ENCODE results near the gene LYPD5. TPM values are rescaled to one million over a fixed set of nuclear protein-coding genes. Genes with fewer than 3 reads are reported as not detected.

Gene LYPD5
- total RNA-seq, 1 experiment from 2014 or later, result 0.24 TPM

DNA sequence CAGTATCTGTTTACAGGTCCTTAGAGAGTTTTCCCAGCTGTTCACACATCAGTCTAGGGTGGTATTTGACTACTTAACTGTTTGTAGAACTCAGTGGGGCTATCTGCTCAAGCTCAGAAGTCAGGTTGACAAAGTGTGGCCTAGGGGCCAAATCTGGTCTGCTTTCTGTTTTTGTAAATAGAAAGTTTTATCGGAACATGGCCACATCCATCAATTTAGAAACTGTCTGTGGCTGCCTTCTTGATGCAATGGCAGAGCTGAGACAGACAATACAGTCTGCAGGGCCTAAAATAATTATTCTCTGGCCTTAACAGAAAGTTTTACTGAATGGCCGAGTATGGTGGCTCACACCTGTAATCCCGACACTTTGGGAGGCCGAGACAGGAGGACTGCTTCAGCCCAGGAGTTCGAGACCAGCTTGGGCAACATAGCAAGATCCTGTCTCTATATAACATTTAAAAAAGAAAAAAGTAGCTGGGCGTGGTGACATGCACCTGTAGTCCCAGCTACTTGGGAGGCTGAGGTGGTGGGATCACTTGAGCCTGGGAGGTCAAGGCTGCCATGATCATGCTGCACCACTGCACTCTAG lies 49.9 kb downstream of the LYPD5 start:
- no peak for DNase-seq (ENCODE audit: low read depth)

DNA sequence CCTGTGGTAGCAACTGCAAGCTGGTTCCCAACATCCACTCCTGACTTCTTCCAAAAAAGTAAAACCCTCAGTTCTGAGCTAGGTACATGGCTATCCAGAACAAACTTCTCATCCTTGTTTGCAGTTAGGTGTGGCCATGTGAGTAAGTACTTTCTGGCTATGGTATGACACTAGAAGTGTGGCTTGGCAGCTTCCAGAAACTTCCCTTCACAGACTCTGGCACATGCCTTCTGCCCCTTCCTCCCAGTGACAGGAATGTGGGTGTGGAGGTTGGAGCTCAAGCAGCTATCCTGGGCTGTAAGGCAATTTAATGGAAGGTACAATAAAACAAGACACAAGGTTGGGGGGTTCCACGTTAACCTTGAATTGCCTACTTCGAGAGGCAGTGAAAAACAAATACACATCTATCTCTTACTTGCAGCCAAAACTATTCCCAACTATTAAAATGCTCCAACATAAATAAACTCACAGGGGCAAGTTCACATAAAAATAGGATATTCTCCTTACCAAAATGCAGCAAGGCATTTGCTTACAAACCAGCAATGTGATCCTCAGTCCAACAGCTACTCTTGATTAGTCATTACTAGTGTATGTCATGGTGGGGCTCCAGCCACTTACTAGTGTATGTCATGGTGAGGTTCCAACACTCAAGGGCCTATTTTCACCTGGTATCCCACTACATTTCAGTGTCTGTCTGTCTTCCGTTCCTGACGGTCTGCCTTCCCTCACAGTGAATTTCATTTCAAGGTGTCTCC lies 50.6 kb downstream of the LYPD5 start:
- DNase-seq (ENCODE audit: low read depth), result peak; percentile 44

DNA sequence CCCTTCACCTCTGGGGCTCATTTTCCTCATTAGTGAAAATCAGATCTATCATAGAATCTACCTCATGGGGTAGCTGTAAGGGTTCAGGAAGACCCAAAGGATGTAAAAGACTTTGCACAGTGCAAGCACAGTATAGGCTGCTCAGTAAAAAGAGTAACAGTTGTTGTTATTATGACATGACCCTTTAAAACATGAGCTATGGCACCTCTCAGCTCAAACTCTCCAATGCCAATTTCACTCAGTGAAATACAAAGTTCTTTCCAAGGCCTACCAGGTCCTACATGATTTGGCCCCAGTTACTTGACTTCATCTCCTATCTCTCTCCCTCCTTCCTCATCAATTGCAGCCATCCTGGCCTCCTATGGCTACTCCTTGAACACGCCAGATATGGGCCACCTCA lies 52.3 kb downstream of the LYPD5 start:
- DNase-seq (ENCODE audit: low read depth), result no peak

DNA sequence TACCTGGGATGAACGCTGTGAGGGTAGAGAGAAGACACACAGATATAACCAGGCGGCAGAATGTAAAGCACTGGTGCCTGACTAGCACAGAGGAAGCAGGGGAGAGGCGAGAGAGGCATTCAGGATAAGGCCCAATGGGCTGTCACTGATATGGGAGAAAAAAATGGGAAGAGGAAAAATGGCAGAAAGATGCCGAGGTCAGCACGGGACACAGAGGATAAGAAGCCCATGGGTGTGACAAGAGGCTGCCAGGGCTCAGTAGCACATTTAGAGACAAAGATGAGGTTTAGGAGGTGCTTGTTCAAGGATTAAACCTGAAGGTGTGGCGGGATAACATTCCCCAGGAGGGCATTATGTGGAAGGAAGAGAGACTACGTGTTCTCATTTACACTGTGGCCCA lies 53.1 kb downstream of the LYPD5 start:
- no peak for DNase-seq (ENCODE audit: low read depth)

DNA sequence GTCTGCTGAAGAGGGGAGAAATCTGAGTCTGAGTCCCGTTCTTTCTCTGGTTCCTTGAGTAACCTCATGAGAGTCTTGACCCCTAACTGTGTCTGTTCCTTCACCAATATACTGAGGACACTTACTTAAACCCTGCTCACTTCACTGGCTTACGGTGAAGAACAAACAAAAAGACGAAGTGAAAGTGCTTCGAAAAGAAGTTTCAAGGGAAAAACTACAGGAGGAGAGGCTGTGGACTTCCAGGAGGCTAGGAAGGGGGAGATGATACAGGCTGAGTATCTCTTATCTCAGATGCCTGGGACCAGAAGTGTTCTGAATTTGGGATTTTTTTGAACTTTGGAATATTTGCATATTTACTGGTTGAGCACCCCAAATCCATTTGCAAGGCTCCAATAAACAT lies 53.6 kb downstream of the LYPD5 start:
- DNase-seq (ENCODE audit: low read depth), result no peak

DNA sequence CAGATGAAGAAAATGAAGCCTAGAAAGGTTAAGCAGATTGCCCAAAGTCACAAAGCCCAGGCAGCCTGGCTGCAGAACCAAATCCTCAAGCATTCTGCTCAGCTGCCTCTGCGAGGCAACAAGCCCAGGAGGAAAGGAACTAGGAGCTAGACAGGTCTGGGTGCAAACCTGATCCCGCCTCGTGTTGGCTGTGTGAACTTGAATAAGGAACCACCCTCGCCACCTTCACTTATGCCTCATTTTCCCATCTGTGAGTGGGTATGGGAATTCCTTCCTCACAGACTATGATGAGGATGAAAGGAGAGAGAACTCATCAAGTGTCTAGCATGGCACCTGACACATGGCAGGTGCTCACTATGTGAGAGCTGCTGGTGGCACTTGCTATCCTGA lies 54.0 kb downstream of the LYPD5 start:
- no peak for DNase-seq (ENCODE audit: low read depth)

DNA sequence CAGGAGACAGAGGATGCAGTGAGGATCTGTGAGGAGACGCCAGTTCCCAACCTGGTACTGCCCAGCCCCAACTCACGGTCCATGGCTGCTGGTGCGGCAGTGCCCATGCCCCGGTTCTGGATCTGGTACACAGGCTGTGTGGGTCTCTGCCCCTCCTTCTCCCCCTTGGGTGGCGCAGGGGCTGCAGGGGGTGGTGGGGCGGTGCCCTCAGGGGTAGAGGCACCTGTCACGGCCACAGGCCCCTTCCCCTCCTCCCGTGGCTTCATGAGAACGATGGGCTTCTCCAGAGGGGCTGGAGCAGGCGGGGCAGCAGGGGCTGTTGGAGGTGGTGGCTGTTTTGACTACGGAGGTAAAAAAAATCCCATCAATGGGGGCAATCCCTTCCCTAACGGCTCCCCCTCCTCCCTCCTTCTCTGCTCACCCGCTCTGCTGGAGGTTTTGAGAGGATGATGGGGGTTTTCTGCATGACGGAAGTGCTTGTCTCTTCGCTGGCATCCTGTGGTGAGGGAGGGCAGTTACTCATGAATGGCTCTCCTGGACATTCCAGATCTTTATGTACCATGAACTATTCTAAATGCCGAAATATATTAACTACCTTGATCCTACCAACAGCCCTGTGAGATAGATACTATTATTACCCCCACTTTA lies 54.6 kb downstream of the LYPD5 start:
- no peak for DNase-seq (ENCODE audit: low read depth)

Other genes with a start within 250 kb of the LYPD5 start
- gene XRCC1, start 226.9 kb downstream of the LYPD5 start, total RNA-seq (2014; rRNA removed; shearing (Covaris generic)), result 36.7 and 42.7 TPM in 2 replicates
- gene PINLYP, start 226.6 kb downstream of the LYPD5 start, total RNA-seq (2014; rRNA removed; shearing (Covaris generic)), result 2.8 and 3.8 TPM in 2 replicates
- 11.9 and 16.4 TPM in 2 replicates for gene IRGQ, start 206.3 kb downstream of the LYPD5 start, total RNA-seq (2014; rRNA removed; shearing (Covaris generic))
- 13.1 and 18.9 TPM in 2 replicates for gene ZNF576, start 205.9 kb downstream of the LYPD5 start, total RNA-seq (2014; rRNA removed; shearing (Covaris generic))
- gene SRRM5, start 190.4 kb downstream of the LYPD5 start, total RNA-seq (2014; rRNA removed; shearing (Covaris generic)), result 0.10 and 0.12 TPM in 2 replicates
- gene ZNF428, start 182.8 kb downstream of the LYPD5 start, total RNA-seq (2014; rRNA removed; shearing (Covaris generic)), result 49.5 and 62.6 TPM in 2 replicates
- gene CADM4, start 162.6 kb downstream of the LYPD5 start, total RNA-seq (2014; rRNA removed; shearing (Covaris generic)), result 2.5 and 3.8 TPM in 2 replicates
- 426 and 458 TPM in 2 replicates for gene PLAUR, start 132.3 kb downstream of the LYPD5 start, total RNA-seq (2014; rRNA removed; shearing (Covaris generic))
- not detected in 2 replicates for gene IRGC, start 86.4 kb downstream of the LYPD5 start, total RNA-seq (2014; rRNA removed; shearing (Covaris generic))
- gene SMG9, start 47.5 kb downstream of the LYPD5 start, total RNA-seq (2014; rRNA removed; shearing (Covaris generic)), result 17.0 and 39.3 TPM in 2 replicates
- 71.6 and 126 TPM in 2 replicates for gene KCNN4, start 21.5 kb downstream of the LYPD5 start, total RNA-seq (2014; rRNA removed; shearing (Covaris generic))
- 8.6 and 9.4 TPM in 2 replicates for gene ZNF283, start 24.9 kb upstream of the LYPD5 start, total RNA-seq (2014; rRNA removed; shearing (Covaris generic))
- 1.2 and 1.4 TPM in 2 replicates for gene ZNF404, start 81.5 kb upstream of the LYPD5 start, total RNA-seq (2014; rRNA removed; shearing (Covaris generic))
- 14.3 and 20.1 TPM in 2 replicates for gene ZNF45, start 132.8 kb upstream of the LYPD5 start, total RNA-seq (2014; rRNA removed; shearing (Covaris generic))
- gene ZNF221, start 148.8 kb upstream of the LYPD5 start, total RNA-seq (2014; rRNA removed; shearing (Covaris generic)), result 5.2 TPM in 2 replicates
- 4.6 and 6.0 TPM in 2 replicates for gene ZNF155, start 181.7 kb upstream of the LYPD5 start, total RNA-seq (2014; rRNA removed; shearing (Covaris generic))
- gene ZNF230, start 200.5 kb upstream of the LYPD5 start, total RNA-seq (2014; rRNA removed; shearing (Covaris generic)), result 4.8 and 5.0 TPM in 2 replicates
- 4.8 and 6.2 TPM in 2 replicates for gene ZNF222, start 222.9 kb upstream of the LYPD5 start, total RNA-seq (2014; rRNA removed; shearing (Covaris generic))
- 3.6 and 5.3 TPM in 2 replicates for gene ZNF223, start 249.6 kb upstream of the LYPD5 start, total RNA-seq (2014; rRNA removed; shearing (Covaris generic))

All from RPMI7951 (cell line).